Kidney epithelial cell (primary cell): ENCODE data around the gene KCNG2. TPM values are rescaled to one million over a fixed set of nuclear protein-coding genes. Genes with fewer than 3 reads are reported as not detected.

Source experiments
- DNase-seq: peaks from one replicate; pipeline ENCODE4 v3.0.0-alpha.2; 2010; ENCODE audit warnings: low read depth
- H3K27me3 ChIP-seq: 2 replicates; pipeline ENCODE4 v1.6.0; 2011; ENCODE audit warnings: low read length; ENCODE audit not compliant: control insufficient read depth, insufficient read depth
- H3K36me3 ChIP-seq: 2 replicates; pipeline ENCODE4 v1.5.1; 2011; ENCODE audit warnings: low read length; ENCODE audit not compliant: control insufficient read depth, insufficient read depth
- H3K4me3 ChIP-seq: 2 replicates; pipeline ENCODE4 v1.5.1; 2011; ENCODE audit warnings: low read depth, mild to moderate bottlenecking, control low read depth, low read length
- total RNA-seq: library from RNA; depleted of rRNA; stranded (reverse); fragments of >200 nt; gene quantifications from 2 replicates; pipeline ENCODE4 v1.2.3, GENCODE V29; 2015
- TF ChIP-seq, protein P1 (sequence below): IDR thresholded peaks from 2 replicates; pipeline ENCODE4 v1.5.1; 2011; ENCODE audit warnings: mild to moderate bottlenecking, moderate library complexity, low read length, control low read depth, inconsistent platforms; ENCODE audit not compliant: insufficient read depth, poor library complexity, severe bottlenecking

KCNG2 gene
- total RNA-seq, 1 donor from 2014 or later, result not detected

DNA sequence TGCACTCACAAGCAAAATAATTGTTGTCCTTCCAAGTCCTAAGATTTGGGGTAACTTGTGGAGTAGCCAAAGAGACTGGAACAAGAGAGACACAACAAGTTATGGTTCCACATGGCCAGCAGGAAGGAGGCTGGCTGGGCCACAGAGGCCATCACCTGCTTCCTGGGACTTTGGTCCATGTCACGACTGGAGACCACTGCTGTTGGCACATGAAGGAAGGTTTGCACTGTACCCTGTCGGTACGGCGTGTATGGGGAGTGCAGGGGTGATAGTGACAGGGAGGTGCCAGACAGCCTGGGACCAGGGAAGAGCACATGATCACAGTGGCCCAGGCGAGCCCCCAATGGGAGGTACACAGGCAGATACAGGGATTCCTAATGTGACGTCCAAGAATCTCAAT is 138.2 kb downstream of the KCNG2 start:
- Histone ChIP-seq H3K4me3 (no peak overlapping the region), H3K27me3 (no peaks in the 10 kb centered on the region), H3K36me3 (peaks cover 1% of the 10 kb centered on the region)
- DNase-seq, result no peak
- TF ChIP-seq, protein P1, sequence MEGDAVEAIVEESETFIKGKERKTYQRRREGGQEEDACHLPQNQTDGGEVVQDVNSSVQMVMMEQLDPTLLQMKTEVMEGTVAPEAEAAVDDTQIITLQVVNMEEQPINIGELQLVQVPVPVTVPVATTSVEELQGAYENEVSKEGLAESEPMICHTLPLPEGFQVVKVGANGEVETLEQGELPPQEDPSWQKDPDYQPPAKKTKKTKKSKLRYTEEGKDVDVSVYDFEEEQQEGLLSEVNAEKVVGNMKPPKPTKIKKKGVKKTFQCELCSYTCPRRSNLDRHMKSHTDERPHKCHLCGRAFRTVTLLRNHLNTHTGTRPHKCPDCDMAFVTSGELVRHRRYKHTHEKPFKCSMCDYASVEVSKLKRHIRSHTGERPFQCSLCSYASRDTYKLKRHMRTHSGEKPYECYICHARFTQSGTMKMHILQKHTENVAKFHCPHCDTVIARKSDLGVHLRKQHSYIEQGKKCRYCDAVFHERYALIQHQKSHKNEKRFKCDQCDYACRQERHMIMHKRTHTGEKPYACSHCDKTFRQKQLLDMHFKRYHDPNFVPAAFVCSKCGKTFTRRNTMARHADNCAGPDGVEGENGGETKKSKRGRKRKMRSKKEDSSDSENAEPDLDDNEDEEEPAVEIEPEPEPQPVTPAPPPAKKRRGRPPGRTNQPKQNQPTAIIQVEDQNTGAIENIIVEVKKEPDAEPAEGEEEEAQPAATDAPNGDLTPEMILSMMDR, result no peak

DNA sequence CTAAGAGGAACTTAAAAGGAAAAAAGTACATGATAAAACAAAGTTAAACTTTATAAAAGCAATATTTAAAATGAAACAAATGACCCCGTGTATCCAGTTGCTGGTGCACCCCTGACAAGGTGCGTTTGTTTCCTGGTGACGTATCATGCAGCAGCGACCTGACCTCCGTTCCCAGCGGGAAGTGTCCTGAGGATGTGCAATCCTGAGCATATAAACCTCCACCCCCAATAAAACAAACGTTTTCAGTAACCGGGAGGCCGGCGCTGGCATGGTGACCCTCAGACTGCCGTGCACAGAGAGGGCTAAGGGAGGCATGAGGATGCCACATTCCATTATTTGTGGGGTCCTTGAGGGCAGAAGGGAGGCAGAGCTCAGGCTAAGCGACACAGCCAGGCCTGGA is 138.9 kb downstream of the KCNG2 start:
- Histone ChIP-seq H3K27me3 (no peaks in the 10 kb centered on the region), H3K4me3 (no peak overlapping the region), H3K36me3 (peaks cover 1% of the 10 kb centered on the region)
- no peak for DNase-seq
- TF ChIP-seq, protein P1, result no peak

DNA sequence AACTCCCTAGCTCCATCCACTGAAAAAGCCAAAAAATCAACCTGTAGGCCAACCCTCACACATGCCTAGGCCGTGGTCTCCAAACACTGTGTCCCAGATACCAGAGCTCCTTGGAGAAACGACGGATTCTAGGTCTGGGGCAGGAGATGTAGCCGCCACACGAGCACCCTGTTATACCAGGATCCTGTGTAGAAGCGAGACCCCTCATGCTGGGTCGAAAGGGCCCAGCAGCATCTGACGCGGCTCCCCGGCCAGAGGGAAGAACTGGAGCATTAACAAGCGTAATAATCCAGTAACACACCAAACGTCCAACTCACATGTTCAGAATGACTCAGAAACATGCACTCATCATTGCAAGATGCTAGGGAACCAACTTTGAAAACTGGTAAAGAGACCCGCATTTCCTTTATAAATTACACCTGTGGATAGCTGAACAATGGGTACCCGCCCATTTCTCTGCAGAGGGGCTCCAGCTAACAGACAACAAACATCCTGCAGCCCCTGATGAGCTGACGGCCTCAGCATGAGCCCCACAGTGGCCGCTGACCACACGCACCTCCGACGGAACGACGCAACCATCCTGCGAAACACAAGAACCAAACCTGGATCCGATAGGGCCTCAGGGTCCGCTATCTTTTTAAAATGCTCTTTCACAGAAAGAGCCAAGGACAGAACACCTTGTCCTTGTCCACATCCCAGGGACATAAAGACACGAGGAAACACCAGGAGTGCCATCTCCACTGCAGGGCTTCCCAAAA is 139.5 kb downstream of the KCNG2 start:
- H3K27me3 ChIP-seq, result no peaks in the 10 kb centered on the region
- no peak for DNase-seq
- peaks cover 1% of the 10 kb centered on the region for H3K36me3 ChIP-seq
- no peak overlapping the region for H3K4me3 ChIP-seq
- TF ChIP-seq, protein P1, result no peak

DNA sequence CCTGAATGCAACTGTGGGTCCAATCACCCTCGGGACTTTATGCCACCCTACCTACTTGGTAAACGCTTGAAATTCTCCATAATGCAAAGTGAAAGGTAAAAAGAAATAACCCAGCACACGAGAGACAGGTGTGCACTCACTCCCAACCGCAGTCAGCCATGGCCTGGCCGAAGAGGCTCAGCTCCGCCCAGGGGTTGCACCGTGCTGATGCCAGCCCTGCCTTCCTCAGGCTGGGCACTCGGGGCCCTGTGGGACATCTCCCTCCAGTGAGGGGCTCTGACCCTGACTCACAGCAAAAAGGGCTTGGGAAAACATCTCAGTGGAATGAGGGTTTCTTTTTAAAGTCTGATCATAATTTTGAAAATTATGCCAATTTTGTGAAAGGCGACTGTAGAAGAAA is 140.5 kb downstream of the KCNG2 start:
- TF ChIP-seq, protein P1, result no peak
- DNase-seq, result no peak
- H3K4me3 ChIP-seq, result no peak overlapping the region
- peaks cover 1% of the 10 kb centered on the region for H3K36me3 ChIP-seq
- H3K27me3 ChIP-seq, result no peaks in the 10 kb centered on the region

DNA sequence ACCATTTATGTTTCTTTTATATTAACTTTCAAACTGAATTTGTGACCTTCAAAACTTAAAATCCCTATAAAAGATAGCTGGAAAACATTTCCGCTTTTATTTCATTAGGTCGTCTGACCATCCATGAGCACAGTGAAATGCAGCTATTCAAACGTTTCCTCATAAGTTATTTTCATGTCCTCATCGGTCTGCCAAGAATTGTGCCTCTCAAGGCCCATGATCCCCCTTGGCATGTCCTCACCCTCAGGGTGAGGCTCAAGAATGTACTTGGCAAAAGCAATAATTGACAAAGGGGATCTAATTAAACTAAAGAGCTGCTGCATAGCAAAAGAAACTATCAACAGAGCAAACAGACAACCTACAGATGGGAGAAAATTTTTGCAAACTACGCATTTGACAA is 141.4 kb downstream of the KCNG2 start:
- DNase-seq, result no peak
- TF ChIP-seq, protein P1, result no peak
- no peaks in the 10 kb centered on the region for H3K27me3 ChIP-seq
- H3K36me3 ChIP-seq, result peaks cover 1% of the 10 kb centered on the region
- no peak overlapping the region for H3K4me3 ChIP-seq
